Caco-2 (cell line): ENCODE results near the gene TCEAL4. TPM values are rescaled to one million over a fixed set of nuclear protein-coding genes. Genes with fewer than 3 reads are reported as not detected.

Experiments
- BruUV-seq: library from RNA; stranded (reverse); fragments of 400-500 nt; replicated peaks from 2 replicates; lab custom pipeline; 2021; lab: Mats Ljungman, UMichigan
- CTCF ChIA-PET: fragments of 300-600 bp; sonication (Branson Sonifier 250); formaldehyde crosslinking; loops from one replicate; lab custom pipeline; 2022; ENCODE audit warnings: antibody characterized with exemption; lab: Charles Lee
- POLR2A ChIA-PET: fragments of 300-600 bp; sonication (Branson Sonifier 250); formaldehyde crosslinking; loops from one replicate; lab custom pipeline; 2022; ENCODE audit warnings: antibody characterized with exemption; lab: Charles Lee
- DNase-seq, 2 experiments: peaks; one replicate each; pipeline versions ENCODE4 v3.0.0 to v3.0.0-alpha.2; 2020 to 2022
- H3K27me3 ChIP-seq: replicated peaks from 2 replicates; pipeline ENCODE4 v1.6.0; 2011; ENCODE audit warnings: low read length; ENCODE audit not compliant: control insufficient read depth, insufficient read depth
- H3K36me3 ChIP-seq: 2 replicates; pipeline ENCODE4 v1.5.1; 2011; ENCODE audit warnings: low read length; ENCODE audit not compliant: control insufficient read depth, insufficient read depth
- H3K4me1 ChIP-seq: fragments of 250-450 bp; sonication (Bioruptor Pico); 2 replicates; pipeline ENCODE4 v1.5.1; 2020; ENCODE audit warnings: mild to moderate bottlenecking
- H3K4me3 ChIP-seq: 2 replicates; pipeline ENCODE4 v1.5.1; 2011; ENCODE audit warnings: low read depth, mild to moderate bottlenecking, control low read depth, low read length
- H3K9me3 ChIP-seq: fragments of 250-450 bp; sonication (Bioruptor Pico); 2 replicates; pipeline ENCODE4 v1.5.1; 2020; ENCODE audit warnings: mild to moderate bottlenecking, moderate library complexity
- H3K27ac Mint-ChIP-seq: one replicate; pipeline ENCODE4 v1.8.0; 2022; ENCODE audit warnings: mixed read lengths; ENCODE audit not compliant: unreplicated experiment
- H3K27me3 Mint-ChIP-seq: one replicate; pipeline ENCODE4 v1.8.0; 2022; ENCODE audit warnings: mixed read lengths; ENCODE audit not compliant: insufficient read depth, unreplicated experiment
- H3K36me3 Mint-ChIP-seq: one replicate; pipeline ENCODE4 v1.8.0; 2022; ENCODE audit warnings: mild to moderate bottlenecking, mixed read lengths; ENCODE audit not compliant: insufficient read depth, unreplicated experiment
- H3K4me1 Mint-ChIP-seq: one replicate; pipeline ENCODE4 v1.8.0; 2022; ENCODE audit warnings: low read depth, mixed read lengths; ENCODE audit not compliant: unreplicated experiment
- H3K4me3 Mint-ChIP-seq: one replicate; pipeline ENCODE4 v1.8.0; 2022; ENCODE audit warnings: mild to moderate bottlenecking, moderate library complexity, mixed read lengths; ENCODE audit not compliant: unreplicated experiment
- H3K9me3 Mint-ChIP-seq: one replicate; pipeline ENCODE4 v1.8.0; 2022; ENCODE audit warnings: mixed read lengths; ENCODE audit not compliant: unreplicated experiment
- CTCF ChIP-seq, 2 experiments: fragments of 200-600 bp in 1 of 2; IDR thresholded peaks; 1 replicate in 1 of 2; 2 replicates in 1 of 2; pipeline versions ENCODE4 v1.5.1 to v1.8.0; 2011 to 2022; ENCODE audit warnings: antibody characterized with exemption in 1 of 2, control low read depth in 1 of 2, inconsistent platforms in 1 of 2, low read depth in 1 of 2, low read length in 1 of 2, mild to moderate bottlenecking in 1 of 2, moderate library complexity in 1 of 2; ENCODE audit not compliant: insufficient read depth in 1 of 2, severe bottlenecking in 1 of 2, unreplicated experiment in 1 of 2
- intact Hi-C: fragments of 100-400 bp; cut with micrococcal nuclease; formaldehyde crosslinking; loops from one replicate; pipeline ENCODE4 v1.10.0; 2022; ENCODE audit not compliant: unreplicated experiment
- total RNA-seq: library from RNA; stranded (reverse); gene quantifications from 2 replicates; pipeline ENCODE4 v1.2.3, GENCODE V29; 2022

The TCEAL4 gene
- total RNA-seq, 1 experiment from 2014 or later: 42.3 TPM

GRCh38 chrX:103573202-103573601, 12.1 kb upstream of the TCEAL4 start:
- Mint-ChIP-seq H3K36me3 (no peaks in the 10 kb centered on the region), H3K4me3 (no peak overlapping the region), H3K4me1 (no peaks in the 10 kb centered on the region), H3K27me3 (no peaks in the 10 kb centered on the region), H3K27ac (no peak overlapping the region), H3K9me3 (no peaks in the 10 kb centered on the region)
- no peaks in the 10 kb centered on the region for H3K9me3 ChIP-seq
- no peaks in the 10 kb centered on the region for H3K36me3 ChIP-seq
- intact Hi-C loops: no loop called here
- H3K4me1 ChIP-seq: no peaks in the 10 kb centered on the region
- no peak for DNase-seq
- no peaks in the 10 kb centered on the region for H3K27me3 ChIP-seq
- ChIA-PET CTCF (no interaction called here), POLR2A (no interaction called here)
- H3K4me3 ChIP-seq: no peak overlapping the region
- TF ChIP-seq CTCF (IDR thresholded peaks at IDR 0.05; ENCODE audit: insufficient read depth in 1 of 2, low read depth in 1 of 2, low read length in 1 of 2, severe bottlenecking in 1 of 2, unreplicated experiment in 1 of 2): no peak
- no TSS peak for BruUV-seq

GRCh38 chrX:103584596-103584995, 719 bp upstream of the TCEAL4 start:
- Histone ChIP-seq H3K27me3 (no peaks in the 10 kb centered on the region), H3K36me3 (no peaks in the 10 kb centered on the region), H3K4me1 (no peaks in the 10 kb centered on the region), H3K4me3 (no peak overlapping the region), H3K9me3 (no peaks in the 10 kb centered on the region)
- DNase-seq: no peak
- no peaks in the 10 kb centered on the region for H3K4me1 Mint-ChIP-seq
- TF ChIP-seq CTCF (IDR thresholded peaks at IDR 0.05; ENCODE audit: insufficient read depth in 1 of 2, low read depth in 1 of 2, low read length in 1 of 2, severe bottlenecking in 1 of 2, unreplicated experiment in 1 of 2): no peak
- ChIA-PET POLR2A (no interaction called here), CTCF (no interaction called here)
- H3K27me3 Mint-ChIP-seq: no peaks in the 10 kb centered on the region
- BruUV-seq: no TSS peak
- H3K36me3 Mint-ChIP-seq: no peaks in the 10 kb centered on the region
- no peaks in the 10 kb centered on the region for H3K9me3 Mint-ChIP-seq
- intact Hi-C loops: no loop called here
- H3K4me3 Mint-ChIP-seq: peak overlapping the region; percentile 87
- no peak overlapping the region for H3K27ac Mint-ChIP-seq

- no peaks in the 10 kb centered on the region for H3K36me3 ChIP-seq
- no TSS peak for BruUV-seq
- Mint-ChIP-seq H3K9me3 (no peaks in the 10 kb centered on the region), H3K27ac (peak overlapping the region; percentile 72), H3K4me3 (peak overlapping the region; percentile 87), H3K27me3 (no peaks in the 10 kb centered on the region), H3K36me3 (no peaks in the 10 kb centered on the region), H3K4me1 (no peaks in the 10 kb centered on the region)
- CTCF ChIA-PET: no interaction called here
- no peak for TF ChIP-seq CTCF (IDR thresholded peaks at IDR 0.05; ENCODE audit: insufficient read depth in 1 of 2, low read depth in 1 of 2, low read length in 1 of 2, severe bottlenecking in 1 of 2, unreplicated experiment in 1 of 2)
- POLR2A ChIA-PET: interaction anchor here (1.4 kb wide), 1 partner anchor 44 kb away, joined by 3 read pairs; no protein-coding TSS in a partner anchor
- no peaks in the 10 kb centered on the region for H3K27me3 ChIP-seq
- no peak for DNase-seq
- H3K9me3 ChIP-seq: no peaks in the 10 kb centered on the region
- H3K4me1 ChIP-seq: no peaks in the 10 kb centered on the region
- H3K4me3 ChIP-seq: peak overlapping the region; percentile 68
- intact Hi-C loops: no loop called here
Observed at GRCh38 chrX:103586314-103586646, 965 bp downstream of the TCEAL4 start.
